ENCODE data around the gene CYGB. TPM values are rescaled to one million over a fixed set of nuclear protein-coding genes. Genes with fewer than 3 reads are reported as not detected.
"Not testable (repeated sequence)": the region's sequence is repeated elsewhere in the genome, so short reads cannot be mapped to it uniquely, and the experiment has no call there.

Gene CYGB
- total RNA-seq, 5 donors from 2014 or later (not counting 1 experiment from before 2014, with no cell fraction given) = 0.20 to 0.76 (median 0.65) TPM

DNA sequence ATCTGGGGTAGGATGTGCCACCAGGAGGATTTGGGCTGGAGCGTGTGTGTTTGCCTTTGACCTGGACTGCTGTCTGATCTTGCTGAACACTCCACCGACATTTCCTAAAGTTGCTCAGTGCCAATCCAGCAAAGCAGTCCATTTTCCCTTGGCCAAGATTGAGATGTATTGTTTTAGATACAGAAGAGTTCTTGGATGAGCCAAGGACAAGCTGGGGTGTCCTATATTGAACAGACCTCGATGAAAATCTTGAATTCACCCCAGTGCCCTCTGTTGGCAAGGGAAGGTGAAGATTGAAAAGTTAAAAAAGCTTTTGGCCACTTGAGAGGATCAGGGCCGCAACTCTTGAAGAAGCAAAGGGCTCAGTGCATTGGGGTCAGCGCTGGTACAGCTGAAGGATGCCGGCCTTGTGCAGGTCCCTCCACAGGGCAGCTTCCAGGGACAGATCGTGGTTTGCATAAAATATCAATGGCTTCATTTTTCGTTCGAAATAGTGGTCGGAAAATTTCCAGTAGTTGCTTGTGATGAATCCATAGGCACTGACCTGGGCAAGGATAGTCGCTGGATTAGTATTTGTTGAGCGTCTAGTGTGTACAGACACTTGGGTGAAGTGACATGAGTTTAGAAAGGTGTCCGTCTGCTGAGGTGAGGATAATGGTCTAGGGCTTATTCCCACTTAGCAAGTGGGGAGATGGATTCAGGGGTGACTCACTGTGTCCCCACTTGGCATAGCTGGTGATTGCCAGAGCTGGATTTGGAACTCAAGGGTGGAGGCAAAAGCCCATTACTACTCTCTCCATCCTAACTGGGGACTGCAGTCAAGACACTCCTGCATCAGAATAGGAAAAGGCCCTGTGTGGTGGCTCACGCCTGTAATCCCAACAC, 28.5 kb upstream of the CYGB start:
- WGBS (ENCODE audit: insufficient coverage) = 94% methylated on average over 14 of the region's 14 CpGs
- no peak overlapping the region for H3K27ac ChIP-seq (ENCODE audit: low read length)
- H3K9me3 ChIP-seq = no peaks in the 10 kb centered on the region
- DNase-seq = no peak
- peaks cover 32 to 38% of the 10 kb centered on the region in 2 donors for H3K36me3 ChIP-seq (ENCODE audit: control insufficient read depth in 2 of 2, extremely low read depth in 1 of 2, insufficient read depth in 1 of 2, low read length in 1 of 2)
- no peak overlapping the region for H3K4me3 ChIP-seq (ENCODE audit: control insufficient read depth in 1 of 2, extremely low read depth in 1 of 2, low read length in 1 of 2)
- H3K36me3 Mint-ChIP-seq = peaks cover 32% of the 10 kb centered on the region
- POLR2A ChIA-PET = interaction anchor here in 1 of 2 donors (0.7 kb wide), 1 partner anchor 93 kb away, joined by 4 read pairs; no protein-coding TSS in a partner anchor
- no peak overlapping the region for H3K27ac Mint-ChIP-seq
- H3K4me1 ChIP-seq (ENCODE audit: control insufficient read depth in 1 of 2, extremely low read depth in 1 of 2, insufficient read depth in 2 of 2, low read length in 2 of 2) = peaks cover 0 to 41% of the 10 kb centered on the region in 2 experiments
- H3K9me3 Mint-ChIP-seq = no peaks in the 10 kb centered on the region
- peaks cover 46 to 60% (median 51%) of the 10 kb centered on the region in 3 donors for H3K4me1 Mint-ChIP-seq
- no peak for ATAC-seq (replicated peaks in 1 of 4)
- peaks cover 0 to 13% of the 10 kb centered on the region in 2 experiments for H3K27me3 ChIP-seq (replicated peaks in 1 of 2; ENCODE audit: control insufficient read depth in 2 of 2, extremely low read depth in 1 of 2, insufficient read depth in 2 of 2, low read length in 1 of 2)
- no peak overlapping the region for H3K4me3 Mint-ChIP-seq
- H3K27me3 Mint-ChIP-seq = no peaks in the 10 kb centered on the region
- CTCF ChIA-PET = no interaction called here

DNA sequence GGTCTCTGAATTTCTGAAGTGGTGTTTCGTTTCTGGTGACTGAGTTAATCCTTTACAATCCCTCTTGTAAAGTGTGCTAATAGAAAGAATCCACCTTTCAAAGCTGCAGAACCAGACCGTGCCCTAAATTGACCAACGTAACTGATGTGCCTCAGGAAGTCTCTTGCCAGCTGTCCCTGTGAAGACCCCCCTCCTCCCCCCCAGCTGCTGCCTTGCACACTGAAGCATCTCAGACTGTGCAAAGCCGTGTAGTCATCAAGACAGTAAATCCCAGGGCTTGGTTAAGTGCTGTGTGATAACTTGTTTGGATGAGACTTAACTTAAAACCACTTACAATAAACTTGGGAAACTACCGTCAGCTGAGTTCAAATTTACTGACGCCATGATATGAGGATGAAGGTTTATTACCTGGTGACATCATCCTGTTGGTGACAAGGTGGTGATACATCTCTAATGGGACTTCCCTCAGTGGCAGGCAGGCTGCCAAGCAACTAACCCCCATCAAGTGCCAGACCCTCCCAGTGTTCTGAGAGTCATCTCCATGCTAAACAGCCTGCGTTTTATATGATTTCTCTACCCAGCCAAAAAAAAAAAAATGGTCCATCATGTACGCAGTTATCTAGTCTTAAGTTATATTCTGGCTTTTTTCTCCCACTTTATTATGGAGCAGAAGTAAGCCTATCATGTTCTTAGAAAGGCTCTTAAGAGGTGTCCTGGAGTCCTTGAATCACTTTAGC, 27.6 kb upstream of the CYGB start:
- ATAC-seq (replicated peaks in 1 of 4) = peak in 1 of 4 experiments; percentile 59
- CTCF ChIA-PET; H3K27ac Mint-ChIP-seq; H3K27me3 Mint-ChIP-seq; H3K9me3 Mint-ChIP-seq; H3K27ac ChIP-seq (ENCODE audit: low read length); H3K9me3 ChIP-seq; H3K4me3 ChIP-seq (ENCODE audit: control insufficient read depth in 1 of 2, extremely low read depth in 1 of 2, low read length in 1 of 2); POLR2A ChIA-PET; H3K4me3 Mint-ChIP-seq: not testable (repeated sequence)
- H3K27me3 ChIP-seq (replicated peaks in 1 of 2; ENCODE audit: control insufficient read depth in 2 of 2, extremely low read depth in 1 of 2, insufficient read depth in 2 of 2, low read length in 1 of 2) = peaks cover 0 to 13% of the 10 kb centered on the region in 2 experiments
- peaks cover under 1 to 49% of the 10 kb centered on the region in 2 experiments for H3K4me1 ChIP-seq (ENCODE audit: control insufficient read depth in 1 of 2, extremely low read depth in 1 of 2, insufficient read depth in 2 of 2, low read length in 2 of 2)
- H3K36me3 Mint-ChIP-seq = peaks cover 36% of the 10 kb centered on the region
- peaks cover 36 to 39% of the 10 kb centered on the region in 2 donors for H3K36me3 ChIP-seq (ENCODE audit: control insufficient read depth in 2 of 2, extremely low read depth in 1 of 2, insufficient read depth in 1 of 2, low read length in 1 of 2)
- no CpG with 5 or more reads among the region's 8 CpGs for WGBS (ENCODE audit: insufficient coverage)
- peak in 7 of 35 experiments; percentile 31 to 73 (median 39) for DNase-seq
- H3K4me1 Mint-ChIP-seq = peaks cover 46 to 68% (median 59%) of the 10 kb centered on the region in 3 donors

DNA sequence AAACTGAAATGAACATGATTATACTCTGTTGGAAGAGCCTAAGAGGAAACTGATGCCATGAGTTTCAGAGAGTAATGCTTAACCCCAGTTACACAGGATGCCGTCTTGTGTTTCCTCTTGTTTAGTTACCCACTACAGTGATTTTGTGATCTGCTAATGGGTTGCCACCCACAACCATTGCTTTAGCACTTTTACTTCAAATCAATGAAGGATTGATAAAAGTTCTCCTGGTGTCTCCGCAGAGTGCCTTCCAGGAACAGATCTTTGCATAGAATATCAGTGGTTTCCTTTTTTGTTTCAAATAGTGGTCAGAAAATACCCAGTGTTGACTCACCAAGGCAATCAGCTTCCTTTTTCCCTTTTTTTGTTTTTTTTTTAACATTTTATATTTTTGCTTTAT, 25.9 kb upstream of the CYGB start:
- H3K36me3 Mint-ChIP-seq = peaks cover 39% of the 10 kb centered on the region
- H3K27ac ChIP-seq (ENCODE audit: low read length); H3K4me3 ChIP-seq (ENCODE audit: control insufficient read depth in 1 of 2, extremely low read depth in 1 of 2, low read length in 1 of 2); POLR2A ChIA-PET; H3K27me3 Mint-ChIP-seq; DNase-seq; H3K9me3 ChIP-seq; CTCF ChIA-PET; H3K9me3 Mint-ChIP-seq; H3K27me3 ChIP-seq (replicated peaks in 1 of 2; ENCODE audit: control insufficient read depth in 2 of 2, extremely low read depth in 1 of 2, insufficient read depth in 2 of 2, low read length in 1 of 2); H3K4me3 Mint-ChIP-seq: not testable (repeated sequence)
- no CpG with 5 or more reads among the region's 2 CpGs for WGBS (ENCODE audit: insufficient coverage)
- ATAC-seq (replicated peaks in 1 of 4) = peak in 1 of 4 experiments; percentile 25
- peaks cover 13 to 59% of the 10 kb centered on the region in 2 experiments for H3K4me1 ChIP-seq (ENCODE audit: control insufficient read depth in 1 of 2, extremely low read depth in 1 of 2, insufficient read depth in 2 of 2, low read length in 2 of 2)
- peaks cover 36 to 42% of the 10 kb centered on the region in 2 donors for H3K36me3 ChIP-seq (ENCODE audit: control insufficient read depth in 2 of 2, extremely low read depth in 1 of 2, insufficient read depth in 1 of 2, low read length in 1 of 2)
- peaks cover 57 to 82% (median 70%) of the 10 kb centered on the region in 3 donors for H3K4me1 Mint-ChIP-seq
- peak overlapping the region; percentile 44 to 87 for H3K27ac Mint-ChIP-seq

DNA sequence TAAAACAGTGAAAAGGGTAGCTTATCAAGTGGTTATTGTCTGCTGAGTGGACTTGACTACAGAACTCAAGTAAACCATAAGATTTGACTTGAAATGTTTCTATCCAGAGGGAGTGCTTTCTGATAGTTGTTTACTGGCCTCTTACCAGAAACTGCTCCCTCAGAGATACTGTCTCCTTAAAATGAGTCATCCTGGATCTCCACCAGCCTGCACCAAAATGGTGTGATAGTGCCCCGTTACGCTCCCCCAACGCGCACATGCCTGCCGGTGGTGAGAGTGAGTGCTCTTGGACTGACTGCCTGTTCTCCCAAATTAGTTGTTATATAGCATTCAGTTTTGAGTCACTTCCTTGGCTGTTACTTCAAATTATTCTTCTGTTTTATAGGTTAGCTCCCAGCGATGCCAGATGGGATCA, 25.2 kb upstream of the CYGB start:
- Histone ChIP-seq H3K27ac (ENCODE audit: low read length) (peak overlapping the region; percentile 13), H3K4me1 (ENCODE audit: control insufficient read depth in 1 of 2, extremely low read depth in 1 of 2, insufficient read depth in 2 of 2, low read length in 2 of 2) (peaks cover 18 to 59% of the 10 kb centered on the region in 2 experiments), H3K27me3 (replicated peaks in 1 of 2; ENCODE audit: control insufficient read depth in 2 of 2, extremely low read depth in 1 of 2, insufficient read depth in 2 of 2, low read length in 1 of 2) (no peaks in the 10 kb centered on the region), H3K4me3 (ENCODE audit: control insufficient read depth in 1 of 2, extremely low read depth in 1 of 2, low read length in 1 of 2) (no peak overlapping the region), H3K9me3 (no peaks in the 10 kb centered on the region), H3K36me3 (ENCODE audit: control insufficient read depth in 2 of 2, extremely low read depth in 1 of 2, insufficient read depth in 1 of 2, low read length in 1 of 2) (peaks cover 36 to 42% of the 10 kb centered on the region in 2 donors)
- ChIA-PET CTCF (no interaction called here), POLR2A (interaction anchor here (0.5 to 1.0 kb wide), 5 partner anchors 15 to 120 kb away, joined by 3 to 8 read pairs (median 4); no protein-coding TSS in a partner anchor)
- ATAC-seq (replicated peaks in 1 of 4) (no peak), DNase-seq (peak in 1 of 35 experiments; percentile 30)
- peak overlapping the region; percentile 87 for H3K27ac Mint-ChIP-seq
- H3K4me1 Mint-ChIP-seq = peaks cover 57 to 80% (median 70%) of the 10 kb centered on the region in 3 donors
- H3K27me3 Mint-ChIP-seq = no peaks in the 10 kb centered on the region
- no peaks in the 10 kb centered on the region for H3K9me3 Mint-ChIP-seq
- peaks cover 39% of the 10 kb centered on the region for H3K36me3 Mint-ChIP-seq
- WGBS (ENCODE audit: insufficient coverage) = no CpG with 5 or more reads among the region's 6 CpGs
- H3K4me3 Mint-ChIP-seq = peak overlapping the region in 1 of 3 donors; percentile 59

DNA sequence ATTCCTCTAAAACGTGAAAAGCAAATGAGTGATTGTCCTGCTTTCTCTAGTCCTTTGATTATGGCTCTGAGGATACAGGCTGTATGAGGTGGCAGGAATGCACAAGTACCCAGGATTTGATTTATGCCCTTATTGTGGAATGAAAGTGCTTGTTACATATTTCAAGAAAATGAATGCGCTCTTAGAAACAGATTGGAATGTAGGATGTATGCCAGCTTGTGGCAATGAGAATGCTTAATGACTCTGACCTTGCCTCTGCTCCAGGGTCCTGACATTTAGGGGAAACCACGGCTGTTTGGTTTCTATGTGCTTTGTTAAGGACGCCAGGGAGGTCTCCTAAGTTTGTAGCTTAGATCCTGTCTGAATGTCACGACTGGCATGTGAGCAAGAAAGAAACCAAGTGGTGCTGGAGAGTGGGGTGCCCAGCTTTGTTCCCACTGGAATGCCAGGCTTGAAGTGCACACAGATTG, 24.3 kb upstream of the CYGB start:
- POLR2A ChIA-PET = interaction anchor here in 1 of 2 donors (0.6 to 1.0 kb wide), 3 partner anchors 16 to 98 kb away, joined by 3 to 5 read pairs (median 3); no protein-coding TSS in a partner anchor
- Histone ChIP-seq H3K9me3 (no peaks in the 10 kb centered on the region), H3K27me3 (replicated peaks in 1 of 2; ENCODE audit: control insufficient read depth in 2 of 2, extremely low read depth in 1 of 2, insufficient read depth in 2 of 2, low read length in 1 of 2) (no peaks in the 10 kb centered on the region), H3K27ac (ENCODE audit: low read length) (peak overlapping the region; percentile 72), H3K4me1 (ENCODE audit: control insufficient read depth in 1 of 2, extremely low read depth in 1 of 2, insufficient read depth in 2 of 2, low read length in 2 of 2) (peaks cover 19 to 51% of the 10 kb centered on the region in 2 experiments), H3K36me3 (ENCODE audit: control insufficient read depth in 2 of 2, extremely low read depth in 1 of 2, insufficient read depth in 1 of 2, low read length in 1 of 2) (peaks cover 34 to 42% of the 10 kb centered on the region in 2 donors), H3K4me3 (ENCODE audit: control insufficient read depth in 1 of 2, extremely low read depth in 1 of 2, low read length in 1 of 2) (no peak overlapping the region)
- Mint-ChIP-seq H3K9me3 (no peaks in the 10 kb centered on the region), H3K27me3 (no peaks in the 10 kb centered on the region), H3K27ac (peak overlapping the region; percentile 77 to 83), H3K4me1 (peaks cover 57 to 80% (median 70%) of the 10 kb centered on the region in 3 donors), H3K36me3 (peaks cover 39% of the 10 kb centered on the region), H3K4me3 (peak overlapping the region in 2 of 3 donors; percentile 63 to 69)
- CTCF ChIA-PET = interaction anchor here (0.6 to 0.7 kb wide), 4 partner anchors 256 to 985 kb away, joined by 3 to 4 read pairs (median 3); no protein-coding TSS in a partner anchor
- 88% methylated on average over 4 of the region's 5 CpGs for WGBS (ENCODE audit: insufficient coverage)
- ATAC-seq (replicated peaks in 1 of 4) (no peak), DNase-seq (no peak)
